MM.1S (cell line): ENCODE results near the gene EFNA5.

Experiments used
- CTCF ChIP-seq: fragments of 300-600 bp; sonication (generic); IDR thresholded peaks from 2 replicates; pipeline ENCODE4 v1.5.1; 2016; ENCODE audit warnings: antibody characterized with exemption, low read length, mixed read lengths
- EZH2 ChIP-seq: fragments of 300-600 bp; sonication (generic); optimal IDR thresholded peaks from 2 replicates; pipeline ENCODE3; 2017; ENCODE audit warnings: low read depth, mild to moderate bottlenecking, antibody characterized with exemption, low read length, mixed read lengths

GRCh38 chr5:107519900-107520354, 150.8 kb downstream of the EFNA5 start:
- no peak for TF ChIP-seq EZH2
- no peak for TF ChIP-seq CTCF
